ENCODE measurements around the gene KCNQ1. TPM values are rescaled to one million over a fixed set of nuclear protein-coding genes. Genes with fewer than 3 reads are reported as not detected.

Gene KCNQ1
- total and polyA plus RNA-seq, 8 donors = 14.0 to 61.1 (median 46.7) TPM

GRCh38 chr11:2672553-2673249 is 227.9 kb downstream of the KCNQ1 start:
- FAIRE-seq (no peak), ATAC-seq (no peak), DNase-seq (peak in 3 of 6 donors; percentile 4 to 44 (median 6))
- 92 to 96% methylated on average over 4 of the region's 4 CpGs for WGBS, 2 donors
- H3K36me3 ChIP-seq = no peaks in the 10 kb centered on the region
- no peaks in the 10 kb centered on the region for H3K9me3 ChIP-seq
- no peaks in the 10 kb centered on the region for H3K27me3 ChIP-seq
- H3K4me3 ChIP-seq = no peak overlapping the region
- peaks cover 0 to 12% (median 5%) of the 10 kb centered on the region in 3 donors for H3K4me1 ChIP-seq
- TF ChIP-seq, protein P1, sequence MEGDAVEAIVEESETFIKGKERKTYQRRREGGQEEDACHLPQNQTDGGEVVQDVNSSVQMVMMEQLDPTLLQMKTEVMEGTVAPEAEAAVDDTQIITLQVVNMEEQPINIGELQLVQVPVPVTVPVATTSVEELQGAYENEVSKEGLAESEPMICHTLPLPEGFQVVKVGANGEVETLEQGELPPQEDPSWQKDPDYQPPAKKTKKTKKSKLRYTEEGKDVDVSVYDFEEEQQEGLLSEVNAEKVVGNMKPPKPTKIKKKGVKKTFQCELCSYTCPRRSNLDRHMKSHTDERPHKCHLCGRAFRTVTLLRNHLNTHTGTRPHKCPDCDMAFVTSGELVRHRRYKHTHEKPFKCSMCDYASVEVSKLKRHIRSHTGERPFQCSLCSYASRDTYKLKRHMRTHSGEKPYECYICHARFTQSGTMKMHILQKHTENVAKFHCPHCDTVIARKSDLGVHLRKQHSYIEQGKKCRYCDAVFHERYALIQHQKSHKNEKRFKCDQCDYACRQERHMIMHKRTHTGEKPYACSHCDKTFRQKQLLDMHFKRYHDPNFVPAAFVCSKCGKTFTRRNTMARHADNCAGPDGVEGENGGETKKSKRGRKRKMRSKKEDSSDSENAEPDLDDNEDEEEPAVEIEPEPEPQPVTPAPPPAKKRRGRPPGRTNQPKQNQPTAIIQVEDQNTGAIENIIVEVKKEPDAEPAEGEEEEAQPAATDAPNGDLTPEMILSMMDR (IDR thresholded peaks at IDR 0.05) = no peak
- intact Hi-C loops (cut with DNase I) = no loop called here
- peak overlapping the region in 3 of 4 donors; percentile 9 to 68 (median 58) for H3K27ac ChIP-seq

DNA sequence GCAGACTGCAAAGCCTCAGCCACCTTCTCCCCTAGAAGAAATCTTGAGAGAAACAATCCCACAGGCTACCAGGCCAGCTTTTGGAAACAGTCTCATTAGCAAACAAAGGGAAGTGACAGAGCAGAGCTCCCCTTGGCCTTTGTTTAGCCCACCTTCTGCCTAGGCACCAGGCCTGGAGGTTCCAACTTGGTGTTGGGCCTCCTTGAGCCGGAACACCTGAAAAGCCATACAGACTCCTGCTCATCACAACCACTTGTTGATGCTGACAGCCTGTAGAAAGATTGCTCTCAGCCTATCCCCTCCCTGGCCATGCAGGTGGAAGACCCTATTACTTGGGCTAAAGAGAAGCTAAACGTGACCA is 228.4 kb downstream of the KCNQ1 start:
- Histone ChIP-seq H3K4me3 (no peak overlapping the region), H3K9me3 (no peaks in the 10 kb centered on the region), H3K36me3 (no peaks in the 10 kb centered on the region), H3K27ac (peak overlapping the region; percentile 45 to 68 (median 62)), H3K4me1 (peaks cover 0 to 15% (median 5%) of the 10 kb centered on the region in 3 donors), H3K27me3 (no peaks in the 10 kb centered on the region)
- peak in 2 of 6 donors; percentile 2 to 7 for DNase-seq
- TF ChIP-seq, protein P1 (IDR thresholded peaks at IDR 0.05) = no peak
- no peak for ATAC-seq
- FAIRE-seq = no peak
- intact Hi-C loops (cut with DNase I) = no loop called here
- 91 to 94% methylated on average over 2 of the region's 2 CpGs for WGBS, 2 donors

GRCh38 chr11:2673871-2674471 is 229.2 kb downstream of the KCNQ1 start:
- Histone ChIP-seq H3K4me3 (no peak overlapping the region), H3K27ac (peak overlapping the region; percentile 45 to 68 (median 62)), H3K9me3 (no peaks in the 10 kb centered on the region), H3K4me1 (peaks cover 0 to 15% (median 5%) of the 10 kb centered on the region in 3 donors), H3K27me3 (no peaks in the 10 kb centered on the region), H3K36me3 (no peaks in the 10 kb centered on the region)
- DNase-seq (peak in 3 of 6 donors; percentile 12 to 45 (median 17)), FAIRE-seq (no peak), ATAC-seq (peak; percentile 8 to 44 (median 24))
- TF ChIP-seq, protein P1 (IDR thresholded peaks at IDR 0.05) = no peak
- 68 to 74% methylated on average over 15 to 16 of the region's 16 CpGs for WGBS, 2 donors
- intact Hi-C loops (cut with DNase I) = no loop called here

- peak overlapping the region; percentile 45 to 77 (median 62) for H3K27ac ChIP-seq
- peaks cover 0 to 15% (median 5%) of the 10 kb centered on the region in 3 donors for H3K4me1 ChIP-seq
- 59 to 68% methylated on average over 8 of the region's 8 CpGs for WGBS, 2 donors
- H3K27me3 ChIP-seq = no peaks in the 10 kb centered on the region
- ATAC-seq = peak; percentile 55 to 69 (median 66)
- H3K36me3 ChIP-seq = no peaks in the 10 kb centered on the region
- TF ChIP-seq, protein P1 (IDR thresholded peaks at IDR 0.05) = no peak
- H3K9me3 ChIP-seq = no peaks in the 10 kb centered on the region
- no peak for FAIRE-seq
- peak in 5 of 6 donors; percentile 10 to 60 (median 45) for DNase-seq
- no peak overlapping the region for H3K4me3 ChIP-seq
- intact Hi-C loops (cut with DNase I) = no loop called here
Measured at GRCh38 chr11:2674658-2675131, 229.9 kb downstream of the KCNQ1 start.
